GM19438 (cell line): ENCODE data around the gene CARS1.

Experiments used
- ATAC-seq: cut with Tn5 transposase; IDR thresholded peaks from one replicate; pipeline ENCODE4 v1.9.1; 2021; ENCODE audit warnings: low read depth; ENCODE audit not compliant: unreplicated experiment

The CARS1 gene

DNA sequence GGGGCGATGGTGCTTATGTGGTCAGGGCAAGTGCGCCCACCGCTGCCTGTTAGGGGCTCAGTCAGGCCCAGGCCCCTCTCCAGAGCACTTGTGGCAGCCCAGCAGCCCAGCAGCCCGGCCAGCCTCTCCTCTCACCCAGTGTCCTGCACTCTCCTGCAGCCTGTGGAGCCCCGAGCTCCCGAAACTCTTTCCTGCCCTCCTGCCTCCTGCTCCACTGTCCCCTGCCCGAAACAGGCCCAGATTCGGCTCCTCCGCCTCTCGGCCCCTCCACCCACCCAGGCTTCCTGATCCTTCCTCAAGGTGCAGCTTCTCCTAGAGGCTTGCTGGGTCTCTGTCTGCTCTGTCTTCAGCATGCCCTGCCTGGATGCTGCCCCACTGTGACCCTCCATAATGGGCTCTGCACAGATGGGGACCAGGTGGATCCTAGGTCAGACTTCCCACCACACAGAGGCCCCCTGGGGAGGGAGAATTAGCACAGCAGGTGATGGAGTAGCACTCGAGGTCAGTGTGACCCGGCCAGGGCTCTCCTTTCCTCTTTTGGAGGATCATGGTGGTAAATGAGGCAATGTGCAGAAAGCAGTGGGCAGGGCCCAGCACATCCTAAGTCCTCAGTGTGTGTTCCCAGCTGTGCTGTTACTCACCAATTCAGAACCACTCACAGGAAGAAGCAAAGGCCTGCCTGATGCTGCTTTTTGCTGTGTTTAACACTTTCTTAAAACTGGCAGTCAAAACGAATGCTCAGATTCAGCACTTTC is 46.5 kb downstream of the CARS1 start:
- ATAC-seq: no peak

DNA sequence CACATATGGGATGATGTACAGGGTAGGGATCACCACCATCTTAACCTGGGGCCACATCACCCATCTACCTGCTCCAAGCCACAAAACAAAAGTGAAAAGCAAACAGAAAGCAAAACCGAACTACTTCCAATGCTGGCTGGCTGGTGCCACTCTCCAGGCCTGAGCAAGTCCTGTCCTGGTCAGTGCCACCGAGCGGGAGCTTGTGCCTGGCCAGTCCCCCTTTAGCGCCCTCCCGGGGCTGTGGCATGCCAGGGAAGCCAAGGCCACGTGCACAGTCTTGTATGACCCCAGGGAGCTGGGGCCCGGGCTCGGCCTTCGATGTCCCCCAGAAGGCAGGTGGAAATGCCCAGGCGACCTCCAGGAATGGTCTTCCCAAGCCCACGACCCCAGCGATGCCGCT is 47.2 kb downstream of the CARS1 start:
- no peak for ATAC-seq

DNA sequence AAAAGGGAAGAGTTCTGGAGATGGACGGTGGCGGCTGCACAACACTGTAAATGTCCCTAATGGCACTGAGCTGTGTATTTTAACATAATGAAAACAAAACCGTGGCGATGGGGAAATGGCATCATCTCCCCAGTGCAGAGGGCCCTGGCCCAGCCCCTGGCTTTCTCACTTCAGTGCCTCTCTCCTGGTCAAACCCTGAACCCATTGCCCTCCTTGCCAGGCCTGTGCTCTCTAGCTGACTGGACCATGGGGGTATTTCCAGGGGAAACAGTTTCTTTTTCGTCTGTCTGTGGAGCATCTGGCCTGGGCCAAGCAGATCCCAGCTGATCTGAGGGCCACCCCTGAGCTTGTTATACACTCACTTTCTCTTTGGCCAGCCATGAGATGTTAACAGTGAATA is 47.7 kb downstream of the CARS1 start:
- no peak for ATAC-seq

DNA sequence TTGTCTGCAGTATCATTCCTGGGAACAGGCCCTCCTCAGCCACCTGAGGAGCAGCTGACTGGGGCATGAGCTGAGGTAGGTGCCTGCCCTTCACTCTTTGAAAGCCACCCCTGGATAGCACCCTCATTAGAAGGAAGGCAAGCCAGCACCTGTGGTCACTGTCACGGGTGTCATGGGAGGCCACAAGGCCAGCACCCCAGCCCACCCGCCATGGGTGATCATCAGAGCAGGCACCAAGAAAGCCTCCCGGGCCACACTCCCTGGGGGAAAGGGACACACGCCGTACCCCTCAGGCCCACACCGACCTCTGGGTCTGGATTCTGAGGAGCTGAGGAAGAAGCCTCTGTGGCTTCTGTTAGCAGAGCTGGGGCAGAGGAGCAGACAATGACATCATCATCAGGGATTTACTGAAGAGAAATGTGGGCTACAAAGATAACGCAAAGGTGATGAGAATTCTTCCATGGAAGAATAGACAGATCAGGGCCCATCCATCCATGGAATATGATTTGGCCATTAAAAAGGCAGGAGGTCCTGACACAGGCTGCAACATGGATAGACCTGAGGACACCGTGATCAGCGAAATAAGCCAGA is 48.4 kb downstream of the CARS1 start:
- ATAC-seq: no peak

DNA sequence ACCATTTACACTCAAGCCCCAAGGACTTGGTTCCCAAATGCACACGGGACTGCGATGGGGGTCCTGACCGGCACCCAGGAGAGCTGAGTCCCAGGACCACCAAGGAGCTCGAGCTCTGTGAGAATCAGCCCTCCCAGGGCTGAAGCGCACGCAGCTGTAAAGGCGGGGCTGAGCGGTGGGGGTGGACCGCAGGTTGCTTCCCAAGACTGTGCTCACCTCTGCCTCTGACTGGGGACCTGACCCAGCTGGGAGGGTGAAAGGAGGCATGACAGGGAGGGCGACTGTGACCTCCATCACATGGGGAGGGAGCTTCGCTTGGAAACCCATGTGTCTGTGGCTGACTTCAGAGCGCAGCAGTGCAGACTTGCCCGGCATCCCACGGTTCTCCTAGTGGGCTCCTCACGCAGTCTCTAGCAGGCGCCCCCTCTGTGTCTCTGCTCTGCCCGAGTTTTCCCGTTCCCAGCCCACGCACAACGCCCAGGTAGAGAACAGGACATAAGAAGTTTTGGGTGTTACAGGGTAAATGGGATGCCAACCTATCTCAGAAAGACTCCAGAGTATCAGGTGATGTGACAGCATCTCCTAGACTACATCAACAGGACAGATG is 49.7 kb downstream of the CARS1 start:
- ATAC-seq: no peak

DNA sequence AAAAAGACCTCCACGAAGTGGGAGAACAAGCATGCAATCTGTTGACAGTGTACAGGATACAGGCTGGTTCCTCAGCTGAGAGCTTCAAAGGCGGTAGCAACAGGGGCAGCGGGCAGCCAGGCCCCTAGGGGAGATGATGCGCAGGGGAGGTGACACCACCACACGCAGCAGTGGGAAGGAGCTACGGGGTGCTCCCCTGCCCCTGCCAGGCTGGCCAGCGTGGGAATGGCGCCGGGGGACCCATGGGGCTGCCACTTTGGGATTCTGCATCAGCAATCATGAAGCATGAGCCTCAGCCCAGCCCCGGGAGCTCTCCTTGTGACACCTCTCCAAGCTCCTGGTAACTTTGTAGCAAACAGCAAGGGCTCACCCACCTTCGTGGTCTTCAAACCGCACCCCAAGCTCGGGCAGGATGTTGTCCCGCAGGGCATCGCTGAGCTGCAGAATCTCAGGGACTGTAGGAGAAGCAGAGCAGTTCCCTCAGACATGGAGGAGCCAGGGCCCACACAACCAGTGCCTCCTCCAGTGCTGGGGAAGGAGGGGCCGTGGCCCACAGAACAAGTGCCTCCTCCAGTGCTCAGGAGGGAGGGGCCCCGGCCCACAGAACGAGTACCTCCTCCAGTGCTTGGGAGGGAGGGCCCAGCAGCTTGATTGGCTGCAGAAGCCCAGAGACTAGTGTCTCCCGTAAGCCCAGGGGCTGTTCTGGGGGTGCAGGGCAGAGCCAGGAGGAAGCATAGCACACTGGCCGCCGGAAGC is 50.5 kb downstream of the CARS1 start:
- ATAC-seq: no peak

DNA sequence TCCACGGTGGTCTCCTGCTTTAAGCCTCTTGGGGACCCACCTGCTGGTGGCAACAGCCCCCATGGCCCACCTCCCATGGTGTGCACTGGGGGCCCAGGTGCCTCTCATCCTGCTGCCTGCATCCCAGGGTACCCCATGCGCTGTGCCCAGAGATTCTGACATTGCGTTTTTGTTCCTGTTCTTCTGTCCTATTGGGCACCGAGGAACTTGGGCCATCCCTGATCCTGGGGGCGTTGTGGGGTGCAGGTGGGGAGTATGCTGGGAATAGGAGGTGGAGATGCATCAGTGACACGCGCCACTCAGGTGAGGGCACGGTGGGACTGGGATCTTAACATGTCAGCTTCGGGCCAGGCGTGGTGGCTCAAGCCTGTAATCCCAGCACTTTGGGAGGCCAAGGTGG is 52.7 kb downstream of the CARS1 start:
- no peak for ATAC-seq

DNA sequence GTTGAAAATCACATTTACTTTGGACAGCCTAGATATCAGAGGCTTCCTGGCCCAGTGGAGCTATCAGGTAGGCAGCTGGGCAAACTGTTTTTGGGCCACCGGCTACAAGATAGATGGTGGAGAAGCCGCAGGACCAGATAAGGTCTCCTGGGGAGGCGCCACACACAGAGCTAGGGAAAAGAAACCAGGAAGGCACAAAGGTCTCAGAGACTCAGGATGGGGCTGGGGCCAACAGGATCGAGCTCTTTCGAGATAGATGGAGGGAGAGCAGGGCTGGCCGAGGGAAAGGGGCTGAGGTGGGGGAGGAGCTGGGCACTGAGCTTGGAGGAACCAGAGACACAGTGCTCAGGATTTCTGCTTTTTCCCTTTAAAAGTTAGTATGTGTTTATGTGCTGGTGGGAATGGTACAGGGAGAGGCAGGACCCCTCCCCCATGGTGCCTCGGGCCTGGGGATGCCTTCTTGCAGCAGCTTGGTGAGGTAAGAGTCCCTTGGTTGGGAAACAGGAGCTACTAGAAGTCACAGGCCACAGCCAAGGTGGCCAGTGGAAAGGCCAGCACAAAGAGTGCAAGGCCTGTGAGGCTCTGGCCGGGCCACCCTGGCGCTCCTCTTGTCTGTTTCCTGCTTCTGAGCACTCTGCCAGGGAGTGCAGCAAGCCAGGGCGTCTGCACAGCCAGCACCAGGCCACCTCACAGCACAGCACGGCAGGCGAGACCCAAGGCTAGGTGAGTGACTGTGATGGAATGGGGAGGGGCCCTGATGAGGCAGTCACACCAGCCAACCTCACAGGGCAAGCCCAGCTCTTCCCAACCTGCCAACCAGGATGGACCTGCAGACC is 53.6 kb downstream of the CARS1 start:
- ATAC-seq: no peak

DNA sequence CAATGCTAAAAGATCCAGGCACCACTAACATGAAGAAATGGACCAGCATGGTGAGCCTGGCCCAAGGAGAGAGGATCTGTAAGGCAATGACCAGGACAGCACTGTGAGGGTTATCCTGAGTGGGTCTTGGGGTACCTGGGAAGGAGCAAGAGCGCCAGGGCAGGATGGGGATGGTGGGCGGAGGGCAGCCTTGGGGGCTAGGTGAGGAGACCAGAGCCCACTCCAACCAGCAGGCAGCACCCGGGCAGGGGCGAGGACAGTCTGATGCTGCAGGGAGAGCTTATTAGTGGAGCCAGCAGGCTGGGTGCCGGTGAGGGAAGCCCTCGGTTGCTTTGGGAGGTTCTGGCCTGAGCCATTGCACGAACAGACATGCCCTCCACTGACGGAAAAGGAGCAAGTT is 54.4 kb downstream of the CARS1 start:
- ATAC-seq: no peak

DNA sequence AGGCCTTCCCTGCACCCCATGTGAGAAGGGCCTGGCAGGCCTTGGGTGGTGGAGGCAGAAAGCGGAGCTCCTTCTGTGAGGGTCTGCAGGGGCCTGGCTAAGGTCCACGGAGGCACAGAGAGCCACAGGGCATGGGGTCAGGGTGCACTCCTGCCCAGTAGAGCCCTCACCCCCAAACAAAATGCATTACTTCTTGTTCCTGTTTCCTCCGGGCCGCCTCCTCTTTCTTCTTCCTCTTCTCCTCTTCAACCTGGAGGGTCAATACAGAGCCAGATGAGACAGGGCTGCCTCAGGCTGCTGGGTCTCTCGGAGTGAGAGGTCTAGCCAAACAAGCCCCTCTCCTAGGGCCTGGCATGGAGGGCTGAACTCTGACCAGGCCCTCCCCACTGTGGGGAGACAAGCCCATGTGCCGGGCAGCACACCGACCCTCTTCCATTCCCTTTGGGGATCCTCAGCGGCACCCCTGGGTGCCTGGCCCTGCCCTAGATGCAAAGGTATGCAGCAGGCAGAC is 54.8 kb downstream of the CARS1 start:
- ATAC-seq: no peak

DNA sequence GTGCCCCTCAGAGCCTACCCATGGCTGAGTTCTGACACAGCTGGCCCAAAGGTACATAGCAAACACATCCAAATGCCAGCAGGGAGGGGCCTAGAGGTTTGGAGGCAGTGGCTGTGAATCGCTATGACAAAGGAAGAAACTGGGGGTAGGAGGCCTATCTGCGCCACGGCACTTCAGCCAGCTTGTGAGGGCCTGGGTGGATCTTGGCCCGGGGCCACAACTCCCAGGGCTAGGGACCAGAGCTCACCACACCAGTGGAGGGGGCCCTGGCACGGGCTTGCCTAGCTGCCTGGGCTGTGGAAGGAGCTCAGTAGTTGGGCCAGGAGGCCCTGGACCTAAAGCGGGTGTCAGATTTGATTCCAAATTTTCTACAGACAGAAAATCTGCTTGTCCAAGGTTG is 55.7 kb downstream of the CARS1 start:
- no peak for ATAC-seq

DNA sequence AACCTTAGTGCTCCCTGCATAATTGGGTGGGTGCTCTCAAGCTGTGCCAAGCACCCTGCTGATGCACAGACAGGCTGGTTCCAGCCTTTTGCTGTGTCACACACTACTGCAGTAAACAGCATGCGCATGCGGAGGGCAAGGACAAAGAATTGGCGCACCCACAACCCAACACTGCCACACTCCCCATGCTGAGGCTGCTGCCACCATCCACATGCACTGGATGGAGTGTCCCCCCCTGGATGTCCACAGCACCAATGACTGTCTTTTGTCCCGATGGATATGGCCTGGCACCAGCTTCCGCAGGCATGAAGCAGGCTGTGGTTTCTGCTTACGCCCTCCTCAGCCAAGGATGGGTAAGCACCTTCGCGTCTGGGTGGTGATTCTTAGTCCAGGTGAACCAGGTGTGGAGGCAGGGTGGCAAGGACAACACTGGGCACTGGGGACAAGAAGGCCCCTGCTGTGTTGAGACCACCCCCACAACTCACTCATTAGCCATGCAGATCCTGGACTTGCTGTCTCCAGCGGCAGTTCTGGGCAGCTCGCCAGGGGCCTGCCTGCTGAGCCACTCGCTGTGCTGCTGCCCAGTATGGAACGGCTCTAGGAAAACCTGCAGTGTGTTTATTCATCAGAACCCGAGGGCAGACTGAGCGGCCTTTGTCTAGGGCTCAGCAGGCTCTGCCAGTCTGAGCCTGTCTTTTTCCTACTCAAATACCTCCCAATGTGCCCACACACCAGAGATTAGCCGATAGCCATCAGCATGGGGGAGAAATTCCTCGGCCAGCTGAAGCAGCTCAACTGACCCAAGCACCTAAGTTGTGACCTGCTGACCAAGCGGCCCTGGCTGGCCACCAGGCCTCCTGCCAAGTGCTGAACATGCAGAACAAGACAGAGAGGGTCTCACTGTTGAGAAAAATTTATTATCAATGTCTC is 56.9 kb downstream of the CARS1 start:
- ATAC-seq: no peak

DNA sequence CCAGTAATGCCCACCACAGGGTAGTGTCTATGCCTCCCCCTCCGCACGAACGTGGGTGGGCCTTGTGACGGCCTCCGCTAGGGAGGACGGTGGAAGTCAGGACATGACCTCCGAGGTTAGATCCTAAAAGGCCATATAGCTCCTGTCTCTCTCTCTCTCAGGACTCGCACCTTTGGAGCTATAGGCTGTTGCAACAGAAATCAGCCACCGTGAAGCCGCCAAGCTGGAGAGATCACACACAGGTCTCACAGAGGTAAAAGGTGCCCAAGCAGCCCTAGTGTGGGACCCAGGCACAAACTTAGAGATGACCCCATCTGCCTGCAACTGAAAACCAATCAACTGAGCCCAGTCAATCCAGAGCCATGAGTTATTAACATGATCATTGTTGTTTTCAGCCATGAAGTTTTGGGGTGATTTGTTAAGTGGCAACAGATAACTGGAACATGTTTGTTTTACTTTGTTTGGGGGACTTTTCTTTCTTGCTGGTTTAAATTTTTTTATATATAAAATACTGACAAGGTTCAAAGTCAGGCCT is 57.7 kb downstream of the CARS1 start:
- ATAC-seq: no peak

DNA sequence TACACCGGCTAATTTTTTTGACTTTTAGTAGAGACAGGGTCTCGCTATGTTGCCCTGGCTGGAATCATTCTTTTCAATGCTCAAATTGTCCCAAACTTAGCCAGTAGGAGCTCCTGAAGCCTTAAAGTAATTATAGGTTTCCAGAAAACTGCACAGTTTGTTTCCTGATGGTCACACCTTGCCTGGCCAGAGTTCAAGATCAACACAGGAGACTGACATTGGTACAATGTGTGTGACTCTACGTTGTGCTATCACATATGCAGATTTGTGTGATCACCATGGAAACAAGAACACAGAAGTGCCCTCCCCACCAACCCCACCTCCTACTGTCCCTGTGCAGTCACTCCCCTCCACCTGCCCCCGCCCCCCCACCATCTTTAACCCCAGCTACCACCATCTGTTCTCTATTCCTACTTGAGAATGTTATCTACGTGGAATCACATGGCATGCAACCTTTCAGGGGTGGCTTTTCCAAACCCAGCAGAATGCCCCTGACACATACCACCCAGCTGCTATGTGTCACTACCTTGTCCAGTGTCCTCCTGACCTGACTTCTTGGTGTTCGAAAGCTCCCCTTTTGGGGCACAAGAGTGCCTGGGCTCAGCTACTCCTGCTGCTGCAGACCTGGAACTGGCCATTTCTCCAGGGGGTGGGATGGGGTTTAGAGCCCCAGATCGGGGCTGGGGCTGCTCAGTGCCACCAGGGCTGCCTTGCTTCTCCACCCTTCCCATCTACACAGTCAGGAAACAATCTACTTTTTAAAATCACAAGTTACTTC is 59.0 kb downstream of the CARS1 start:
- ATAC-seq: no peak

DNA sequence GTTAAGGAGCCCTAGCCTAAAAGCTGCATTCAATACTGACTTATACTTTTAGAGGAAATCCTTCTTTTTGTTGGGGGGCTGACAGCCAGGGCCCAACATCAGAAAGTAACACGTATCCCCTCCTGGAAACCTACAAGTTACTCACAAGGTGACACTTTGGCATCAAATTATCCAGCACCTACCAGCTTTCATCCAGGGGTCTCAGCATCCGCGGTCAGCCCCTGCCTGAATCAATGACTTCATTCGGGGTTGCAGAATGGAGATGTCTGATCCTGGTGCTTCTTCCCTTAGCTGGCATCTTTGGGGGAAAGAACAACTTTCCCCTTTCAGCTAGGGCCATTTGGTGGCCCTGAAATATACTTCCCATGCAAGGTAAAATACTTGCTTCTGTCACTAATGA is 59.8 kb downstream of the CARS1 start:
- ATAC-seq: no peak

DNA sequence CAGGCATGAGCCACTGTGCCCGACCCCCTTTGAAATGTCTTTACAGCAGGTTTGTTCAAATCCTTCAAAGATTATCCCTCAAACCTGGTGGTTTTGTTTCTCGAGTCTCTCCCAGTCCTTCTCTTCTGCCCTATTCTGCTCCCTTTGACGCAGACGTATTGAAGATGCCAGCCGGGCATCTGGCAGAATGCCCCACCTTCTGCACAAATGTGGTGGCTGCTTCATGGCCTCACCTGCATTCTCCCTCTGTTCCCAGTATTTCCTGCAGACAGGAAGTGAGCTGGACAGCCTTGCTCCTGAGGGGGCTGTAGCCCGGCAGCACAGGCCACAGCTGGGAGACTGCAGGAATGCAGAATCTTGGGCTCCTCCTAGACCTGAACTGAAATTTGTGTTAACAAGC is 60.2 kb downstream of the CARS1 start:
- ATAC-seq: no peak

DNA sequence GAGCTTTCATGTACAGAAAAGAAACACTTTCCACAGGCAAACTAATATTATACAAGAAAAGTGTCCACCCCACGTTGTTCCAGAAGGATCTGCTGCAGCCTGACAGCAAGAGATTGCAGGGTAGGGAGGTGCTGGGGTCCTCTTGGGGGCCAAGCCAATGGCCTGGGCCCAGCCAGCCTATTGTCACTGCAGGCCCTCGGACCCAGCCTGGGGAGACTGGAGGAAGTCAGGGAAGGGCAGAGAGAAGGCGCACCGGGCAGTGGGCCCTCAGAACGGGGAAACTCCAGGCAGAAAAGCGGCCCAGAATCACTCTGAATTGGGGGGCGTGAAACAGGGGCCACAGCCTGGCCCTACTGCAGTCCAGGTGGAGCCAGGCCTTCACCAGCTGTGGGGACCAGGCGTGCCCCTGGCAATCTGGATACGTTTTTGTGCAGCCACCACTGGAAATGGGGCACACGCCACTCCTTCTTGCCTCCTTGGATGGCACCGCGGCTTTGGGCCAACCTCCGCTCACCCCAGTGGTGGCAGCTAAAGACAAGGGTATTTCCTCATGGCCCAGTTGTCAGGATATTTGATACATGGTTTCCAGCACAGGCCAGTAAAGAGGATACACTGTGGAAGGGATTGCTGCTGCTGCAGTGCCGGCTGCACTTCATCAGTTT is 61.2 kb downstream of the CARS1 start:
- ATAC-seq: no peak

DNA sequence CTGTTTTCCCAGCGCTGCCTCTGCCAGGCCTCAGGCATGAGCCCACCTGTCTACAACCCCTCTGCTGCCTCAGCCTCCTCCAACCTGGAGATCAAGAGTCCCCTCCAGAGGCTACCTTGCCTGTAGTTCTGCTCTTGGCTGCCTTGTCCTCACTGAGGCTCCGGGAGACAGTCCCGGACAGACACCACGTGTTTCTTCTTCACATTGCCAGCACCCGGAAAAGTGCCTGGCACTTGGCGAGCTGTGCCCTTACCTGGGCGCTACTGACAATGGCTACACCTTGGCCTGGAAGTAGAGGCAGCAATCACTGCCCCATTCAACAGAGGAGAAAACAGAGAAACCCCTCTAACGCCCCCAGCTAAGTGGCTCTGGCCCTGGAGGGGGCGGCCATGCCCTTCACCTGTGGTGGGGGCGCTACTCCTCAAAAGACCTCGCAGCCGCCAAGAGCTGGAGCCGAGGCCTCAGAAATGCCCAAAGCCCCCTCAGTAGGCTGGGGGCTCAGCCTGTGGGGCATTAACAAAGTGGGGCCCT is 62.1 kb downstream of the CARS1 start:
- ATAC-seq: no peak
